ENCODE results near the gene TRERF1. TPM values are rescaled to one million over a fixed set of nuclear protein-coding genes. Genes with fewer than 3 reads are reported as not detected.

The TRERF1 gene
- total and polyA plus RNA-seq, 2 of the 8 experiments (the other 6 are each of a cell fraction or from before 2014, with no cell fraction given) = 10.8 to 21.5 TPM

- POLR2A ChIA-PET (ENCODE audit: partially characterized antibody) = interaction anchor here (1.2 to 1.5 kb wide), 2 partner anchors 123 to 325 kb away, joined by 3 to 5 read pairs; no protein-coding TSS in a partner anchor
- no peaks in the 10 kb centered on the region for H3K79me2 ChIP-seq (ENCODE audit: control insufficient read depth in 1 of 2, insufficient read depth in 2 of 2, low read length in 2 of 2)
- H3K27ac ChIP-seq (ENCODE audit: low read depth, low read length) = no peak overlapping the region
- 95% methylated on average over 7 of the region's 7 CpGs; no CpG with 5 or more reads in 1 of the 2 experiments for WGBS, 2 experiments (ENCODE audit: extremely low coverage in 1 of 2, insufficient coverage in 1 of 2, insufficient read length in 1 of 2, insufficient replicate concordance in 2 of 2, low coverage in 1 of 2, low lambda C conversion rate in 2 of 2, missing lambda C conversion rate in 1 of 2)
- no peak overlapping the region for H2BK20ac ChIP-seq (ENCODE audit: low read length)
- H2BK120ac ChIP-seq (replicated peaks; ENCODE audit: low read depth, low read length) = no peak overlapping the region
- H2BK5ac ChIP-seq (ENCODE audit: low read depth, low read length) = no peak overlapping the region
- no peaks in the 10 kb centered on the region for H3K4me1 ChIP-seq (replicated peaks in 1 of 4; ENCODE audit: control insufficient read depth in 3 of 4, insufficient read depth in 4 of 4, low read length in 3 of 4)
- H3K4me3 ChIP-seq (ENCODE audit: extremely low read depth in 1 of 4, insufficient read depth in 2 of 4, low read depth in 3 of 4, low read length in 4 of 4) = no peak overlapping the region
- TF ChIP-seq SRF (IDR thresholded peaks at IDR 0.05; ENCODE audit: low read depth, low read length) = no peak
- TF ChIP-seq ZNF274 (IDR thresholded peaks at IDR 0.05; ENCODE audit: borderline replicate concordance, extremely low read depth, low read length) = no peak
- no peak for TF ChIP-seq PHF8 (conservative IDR thresholded peaks at IDR 0.05; ENCODE audit: low read depth, low read length)
- TF ChIP-seq TBP (IDR thresholded peaks at IDR 0.05; ENCODE audit: low read depth, low read length) = no peak
- no peak for TF ChIP-seq ASH2L (IDR thresholded peaks at IDR 0.05; ENCODE audit: low read length)
- TF ChIP-seq SIN3A (conservative IDR thresholded peaks at IDR 0.05 in 1 of 2, IDR thresholded peaks at IDR 0.05 in 1 of 2; ENCODE audit: low read depth in 1 of 2, low read length in 2 of 2) = no peak
- H3K14ac ChIP-seq (ENCODE audit: insufficient read length) = no peak overlapping the region
- FAIRE-seq (no peak), DNase-seq (ENCODE audit: low read depth in 1 of 2, low spot score in 2 of 2) (no peak)
- no peak overlapping the region for H3K9ac ChIP-seq (replicated peaks in 1 of 4; ENCODE audit: extremely low read depth in 1 of 4, low read depth in 3 of 4, low read length in 3 of 4)
- H3K9me3 ChIP-seq (ENCODE audit: insufficient read depth in 2 of 2, low read depth in 1 of 2, low read length in 1 of 2) = no peaks in the 10 kb centered on the region
- H3K79me1 ChIP-seq (ENCODE audit: low read depth, low read length) = no peaks in the 10 kb centered on the region
- H2AFZ ChIP-seq (ENCODE audit: low read length) = no peak overlapping the region
- no peaks in the 10 kb centered on the region for H4K20me1 ChIP-seq (replicated peaks in 1 of 2; ENCODE audit: control insufficient read depth in 1 of 2, insufficient read depth in 2 of 2, low read length in 2 of 2)
- no peak overlapping the region for H4K91ac ChIP-seq (replicated peaks; ENCODE audit: insufficient read length, low read length)
- no peak overlapping the region for H2BK15ac ChIP-seq (ENCODE audit: low read length)
- H2BK12ac ChIP-seq (ENCODE audit: low read depth, low read length) = no peak overlapping the region
- H3K4me2 ChIP-seq (ENCODE audit: insufficient read depth in 1 of 2, low read depth in 2 of 2, low read length in 2 of 2) = no peak overlapping the region
- no peak overlapping the region for H3K56ac ChIP-seq (replicated peaks; ENCODE audit: insufficient read length, low read depth, low read length)
- H2AK5ac ChIP-seq (ENCODE audit: low read depth, low read length) = no peak overlapping the region
- H3K27me3 ChIP-seq (replicated peaks in 1 of 4; ENCODE audit: control insufficient read depth in 3 of 4, extremely low read depth in 1 of 4, insufficient read depth in 3 of 4, low read length in 3 of 4) = no peaks in the 10 kb centered on the region
- no peak overlapping the region for H4K8ac ChIP-seq (ENCODE audit: extremely low read depth, insufficient read depth, low read length)
- H3K4ac ChIP-seq (replicated peaks; ENCODE audit: insufficient read length, low read depth, low read length) = no peak overlapping the region
- H4K5ac ChIP-seq (ENCODE audit: insufficient read length, low read depth, low read length) = no peak overlapping the region
- H3K36me3 ChIP-seq (ENCODE audit: control insufficient read depth in 2 of 4, insufficient read depth in 4 of 4, low read length in 3 of 4) = peaks cover 0 to 3% (median 2%) of the 10 kb centered on the region in 4 experiments; a peak in 3 of 8 replicates
- H3K23ac ChIP-seq (ENCODE audit: insufficient read length) = no peak overlapping the region
- CTCF ChIA-PET (ENCODE audit: partially characterized antibody) = no interaction called here
- no peaks in the 10 kb centered on the region for H3K23me2 ChIP-seq (ENCODE audit: low read depth, low read length)
- H3K18ac ChIP-seq (ENCODE audit: extremely low read depth, low read length) = no peak overlapping the region
Observed at GRCh38 chr6:42222448-42222847, 229.3 kb downstream of the TRERF1 start.

Data from H1 (cell line).